HG02884 (cell line): ENCODE results near the gene NUP50.

ENCODE experiments used
- ATAC-seq: cut with Tn5 transposase; IDR thresholded peaks from one replicate; pipeline ENCODE4 v1.9.1; 2021; ENCODE audit warnings: mild to moderate bottlenecking, moderate library complexity; ENCODE audit not compliant: unreplicated experiment

Gene NUP50

DNA sequence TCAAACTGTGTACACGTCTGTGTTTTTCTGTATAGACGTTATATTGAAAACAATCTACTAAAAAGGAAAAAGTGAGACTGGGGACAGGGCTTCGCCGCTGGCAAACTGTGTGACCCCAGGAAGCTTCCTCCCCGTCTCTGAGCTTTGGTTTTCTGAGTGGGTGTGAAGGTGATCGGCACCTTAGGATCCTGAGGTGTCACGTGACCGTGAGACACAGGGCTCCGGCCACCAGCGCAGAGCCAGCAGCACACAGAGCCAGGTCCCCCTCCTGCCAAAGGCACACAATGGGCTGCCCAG, 44.9 kb downstream of the NUP50 start:
- no peak for ATAC-seq

DNA sequence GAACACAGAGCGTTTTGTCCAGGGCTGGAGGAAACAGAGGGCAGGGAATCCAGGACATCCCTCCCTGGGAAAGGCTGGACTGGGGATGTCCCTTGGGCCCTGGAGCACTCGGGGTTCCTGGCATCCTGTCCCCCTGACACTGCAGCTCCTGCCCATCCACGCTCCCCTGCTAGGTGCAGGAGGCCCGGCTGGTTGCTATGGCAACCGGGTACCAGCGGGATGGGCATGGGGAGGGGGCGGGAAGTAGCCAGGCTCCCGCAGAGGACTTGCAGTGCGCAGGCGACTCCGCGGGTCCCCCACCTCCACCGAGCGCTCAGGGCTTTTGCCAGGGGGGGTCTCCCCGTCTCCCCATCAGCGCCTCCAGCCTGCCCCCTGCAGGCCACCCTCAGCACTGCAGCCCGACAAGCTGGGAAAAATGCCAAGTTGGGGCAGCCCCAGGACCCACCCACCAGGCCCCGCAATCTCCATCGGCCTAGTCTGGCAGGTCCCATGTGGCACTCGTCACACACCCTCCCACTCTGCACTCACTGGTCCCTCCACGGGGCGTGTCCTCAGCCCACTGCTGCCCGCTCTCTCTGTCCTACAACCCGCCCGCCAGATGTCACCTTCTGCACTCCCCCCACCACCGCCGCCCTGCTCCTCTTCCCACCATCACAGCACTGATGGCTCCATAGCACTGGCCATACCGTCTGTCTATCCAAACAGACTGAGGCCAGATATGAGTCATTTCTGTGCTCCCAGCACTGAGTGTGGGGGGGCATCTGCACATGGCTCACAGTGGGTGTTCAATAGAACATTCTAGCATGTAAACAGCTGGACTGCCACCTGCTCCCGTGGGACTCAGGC, 45.5 kb downstream of the NUP50 start:
- no peak for ATAC-seq

DNA sequence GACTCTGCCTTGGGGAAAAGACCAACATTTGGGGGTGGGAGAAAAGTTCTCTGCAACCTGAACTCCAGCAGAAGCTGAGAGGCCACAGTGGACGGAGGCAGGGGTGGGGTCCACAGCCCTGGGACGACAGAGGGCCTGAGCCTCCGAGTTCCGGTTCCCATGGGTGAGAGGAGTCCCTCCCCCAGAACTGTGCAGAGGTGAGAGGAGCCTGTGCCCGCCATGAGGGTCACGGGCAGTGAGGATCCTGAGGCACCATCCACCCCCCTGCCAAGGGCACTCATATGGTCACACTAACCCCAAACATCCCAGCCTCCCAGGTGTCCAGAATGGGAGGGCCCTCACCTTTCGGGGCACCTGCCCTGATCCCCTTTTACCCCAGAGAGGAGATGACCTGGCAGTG, 46.4 kb downstream of the NUP50 start:
- ATAC-seq = no peak

DNA sequence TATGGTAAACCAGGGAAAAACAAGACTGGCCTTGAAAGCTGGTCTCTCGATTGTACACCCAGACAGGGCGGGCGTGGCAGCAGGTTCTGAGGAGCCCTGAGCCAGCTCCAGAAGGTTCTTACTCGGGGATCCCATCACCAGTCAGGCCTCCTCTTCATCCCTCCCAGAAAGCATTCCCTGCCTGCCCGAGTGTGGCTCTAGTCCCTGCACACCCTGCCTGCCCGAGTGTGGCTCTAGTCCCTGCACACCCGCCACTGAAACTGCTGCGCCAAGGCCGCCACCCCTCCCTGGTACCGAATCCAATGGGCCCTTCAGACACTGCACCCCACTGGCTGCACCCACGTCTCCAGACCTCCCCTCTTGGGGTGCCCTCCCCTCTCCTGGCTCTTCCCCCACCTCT, 46.9 kb downstream of the NUP50 start:
- no peak for ATAC-seq

DNA sequence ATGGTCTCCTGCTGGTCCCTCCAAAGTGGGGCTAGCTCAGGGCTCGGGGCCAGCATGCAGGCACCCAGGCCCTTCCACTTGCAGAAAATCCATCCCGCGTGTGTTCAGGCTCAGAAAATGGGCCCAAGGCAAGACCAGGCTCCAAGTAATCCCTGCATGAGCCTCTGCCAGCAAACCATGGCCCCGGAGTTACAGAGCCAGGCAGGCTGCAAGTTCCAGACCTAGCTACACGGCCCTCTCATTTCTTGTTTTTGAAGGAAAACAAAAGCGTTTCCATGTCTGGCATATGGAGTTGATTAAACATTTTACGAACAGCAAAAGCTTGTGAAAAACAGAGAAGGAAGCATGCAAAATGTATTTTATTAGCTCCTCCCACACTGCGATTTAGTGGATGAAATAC, 47.3 kb downstream of the NUP50 start:
- ATAC-seq = no peak

DNA sequence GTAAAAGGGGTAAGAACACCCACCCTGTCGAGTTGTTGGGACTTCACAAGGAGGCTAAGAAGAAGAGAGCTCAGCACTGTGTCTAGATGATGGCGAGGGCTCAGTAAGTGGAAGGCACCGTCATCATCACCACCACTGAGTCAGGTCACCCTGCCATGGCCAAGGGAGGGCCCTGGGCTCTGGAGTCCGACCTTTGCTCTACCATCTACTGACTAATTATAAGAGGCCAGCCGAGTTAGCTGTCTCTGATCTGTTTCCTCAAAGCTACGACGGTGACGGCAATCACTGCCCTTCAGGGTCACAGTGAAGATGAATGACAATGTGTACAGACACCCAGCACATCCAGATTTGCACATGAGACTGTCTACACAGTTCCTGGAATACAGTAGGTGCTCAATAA, 47.7 kb downstream of the NUP50 start:
- ATAC-seq = no peak

DNA sequence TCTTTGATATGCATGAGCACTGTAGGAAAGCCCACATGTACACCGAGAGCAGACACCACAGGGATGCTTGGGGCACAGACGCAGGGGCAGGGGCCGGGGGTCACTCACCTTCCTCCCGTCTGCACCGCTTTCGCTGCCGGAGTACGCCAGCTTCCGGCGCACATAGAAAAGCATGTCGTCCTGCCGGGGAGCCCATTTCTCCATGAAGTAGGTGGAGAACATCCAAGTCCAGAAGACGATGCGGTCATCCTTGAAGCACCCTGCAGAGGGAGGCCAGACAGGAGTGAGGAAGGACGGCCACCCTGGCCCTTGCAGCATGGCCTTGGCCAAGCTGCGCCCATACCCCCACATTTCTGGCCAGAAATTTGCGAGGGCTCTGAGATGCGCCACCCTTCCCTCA, 48.1 kb downstream of the NUP50 start:
- no peak for ATAC-seq

DNA sequence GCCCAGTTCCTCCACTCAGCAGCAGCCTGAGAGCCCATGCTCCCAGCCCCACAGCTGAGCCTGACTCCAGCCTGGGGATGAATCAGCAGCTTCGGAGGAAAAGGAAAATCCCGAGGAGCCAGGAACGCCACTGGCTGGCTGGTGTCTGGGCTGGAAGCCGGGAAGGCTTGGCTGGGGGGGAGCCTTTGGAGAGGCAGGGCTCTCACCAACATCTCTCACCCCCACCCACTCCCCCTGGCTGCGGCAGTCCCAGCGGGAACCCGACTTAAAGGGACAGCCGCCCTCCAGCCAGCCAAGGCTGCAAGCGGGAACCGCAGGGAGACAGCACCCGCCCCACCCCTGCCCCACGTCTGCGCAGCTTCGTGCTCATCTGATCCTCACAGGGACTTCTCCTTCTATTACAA, 48.6 kb downstream of the NUP50 start:
- ATAC-seq = no peak

DNA sequence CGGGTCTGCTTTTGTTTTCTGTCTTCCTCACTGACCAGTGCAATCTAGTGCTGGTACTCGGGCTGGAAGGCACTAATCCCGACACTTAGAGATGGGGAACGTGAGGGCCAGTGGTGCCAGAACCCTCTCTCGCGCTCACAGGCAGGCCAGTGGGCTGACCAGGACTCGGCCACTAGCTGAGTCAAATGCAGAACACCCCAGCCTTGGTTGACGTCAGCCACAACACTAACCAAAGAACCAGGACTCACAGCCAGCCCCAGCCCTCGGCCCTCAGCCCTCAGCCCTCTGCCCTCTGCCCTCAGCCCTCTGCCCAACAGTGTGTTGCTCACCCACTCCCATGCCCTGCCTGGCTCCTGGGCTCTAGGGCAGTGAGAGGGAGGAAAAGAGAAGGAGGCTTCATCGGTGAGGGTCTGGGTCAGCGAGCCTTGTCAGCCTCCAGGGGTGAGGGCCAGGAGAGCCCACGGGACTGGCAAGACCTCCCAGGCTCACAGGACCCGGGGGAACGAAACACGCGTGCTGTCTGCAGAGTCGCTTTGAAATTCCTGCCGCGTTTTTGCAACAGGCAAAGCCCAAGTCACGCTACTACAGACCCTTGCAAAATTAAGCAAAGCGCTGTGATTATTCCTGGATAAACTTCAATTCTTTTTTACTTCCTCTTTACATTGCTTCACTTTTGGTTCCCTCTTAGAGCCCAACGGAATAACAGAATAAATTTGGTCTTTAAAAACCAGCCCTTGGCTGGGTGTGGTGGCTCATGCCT, 49.4 kb downstream of the NUP50 start:
- no peak for ATAC-seq

DNA sequence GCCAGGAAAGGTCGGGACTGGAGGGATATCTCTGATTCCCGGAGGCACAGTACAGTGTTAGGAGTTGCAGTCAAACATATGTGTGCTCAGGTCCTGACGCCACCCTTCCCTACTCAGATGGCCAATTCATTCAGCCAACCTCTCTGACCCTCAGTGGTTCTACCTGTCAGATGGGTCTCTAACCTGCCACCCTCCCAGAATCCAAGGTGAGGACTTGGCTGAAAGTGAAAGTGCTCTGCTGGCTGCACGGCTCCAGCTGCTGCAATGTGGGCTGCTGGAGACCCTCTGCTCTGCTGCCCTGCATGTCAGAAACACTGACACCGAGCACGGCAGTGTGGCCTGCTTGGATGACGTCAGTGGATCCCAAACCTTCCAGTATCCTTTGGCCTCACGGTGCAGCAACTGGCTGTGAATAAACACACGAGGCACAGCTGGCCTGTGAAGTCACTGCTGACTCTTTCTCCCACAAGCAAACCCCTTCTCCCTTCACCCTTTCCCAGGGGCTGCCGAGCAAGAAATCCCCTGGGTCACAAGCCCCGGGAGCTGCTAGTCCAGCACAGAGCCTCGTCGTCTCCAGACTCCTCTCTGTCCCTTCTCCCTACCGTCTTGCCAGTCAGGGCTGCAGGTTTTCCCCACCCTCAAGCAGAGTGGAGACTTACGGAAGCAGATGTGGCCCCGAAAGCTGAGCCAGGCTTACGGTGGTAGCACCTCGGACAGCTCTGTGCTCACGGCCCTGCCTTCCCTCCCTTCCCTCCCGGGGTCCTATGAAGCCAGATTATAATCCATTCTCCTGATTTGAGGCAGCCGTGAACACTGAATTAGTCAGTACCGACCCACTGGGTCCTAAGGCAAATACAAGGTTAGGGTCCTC, 52.6 kb downstream of the NUP50 start:
- ATAC-seq = no peak

DNA sequence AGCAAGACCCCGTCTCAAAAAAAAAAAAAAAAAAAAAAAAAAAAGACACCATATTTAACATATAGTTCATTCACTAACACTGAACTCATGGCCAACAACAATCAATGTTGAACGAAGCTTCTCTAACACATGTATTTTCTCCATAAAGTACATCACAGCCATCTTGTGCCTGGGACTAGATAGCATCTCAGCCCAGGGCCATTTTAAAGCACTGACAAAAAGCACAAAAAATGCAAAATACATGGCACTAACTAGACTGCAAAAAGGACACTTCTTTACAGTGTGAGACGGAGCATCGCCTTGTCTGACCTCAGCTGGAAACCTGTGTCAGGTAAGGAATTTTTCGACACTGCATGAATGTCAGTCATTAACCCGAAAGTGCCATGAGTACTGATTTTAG, 53.6 kb downstream of the NUP50 start:
- no peak for ATAC-seq

DNA sequence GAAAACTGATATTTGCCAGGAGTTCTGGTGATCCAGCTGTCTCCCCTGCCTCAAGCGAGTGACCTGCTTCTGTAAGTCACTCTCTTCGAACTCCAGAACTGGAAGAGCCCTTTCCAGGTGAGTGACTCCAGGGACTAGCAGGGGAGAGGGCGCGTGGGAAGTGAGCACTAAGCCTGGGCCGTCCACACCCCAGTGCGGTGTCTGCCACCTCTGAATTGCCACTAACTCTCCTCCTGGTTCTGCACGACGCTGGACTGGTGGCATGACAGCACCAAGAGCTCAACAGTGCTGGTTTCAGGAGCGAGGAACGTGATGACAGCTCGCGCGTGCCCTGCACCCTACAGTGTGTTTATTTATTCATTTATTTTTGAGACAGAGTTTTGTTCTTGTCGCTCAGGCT, 54.1 kb downstream of the NUP50 start:
- ATAC-seq = no peak

DNA sequence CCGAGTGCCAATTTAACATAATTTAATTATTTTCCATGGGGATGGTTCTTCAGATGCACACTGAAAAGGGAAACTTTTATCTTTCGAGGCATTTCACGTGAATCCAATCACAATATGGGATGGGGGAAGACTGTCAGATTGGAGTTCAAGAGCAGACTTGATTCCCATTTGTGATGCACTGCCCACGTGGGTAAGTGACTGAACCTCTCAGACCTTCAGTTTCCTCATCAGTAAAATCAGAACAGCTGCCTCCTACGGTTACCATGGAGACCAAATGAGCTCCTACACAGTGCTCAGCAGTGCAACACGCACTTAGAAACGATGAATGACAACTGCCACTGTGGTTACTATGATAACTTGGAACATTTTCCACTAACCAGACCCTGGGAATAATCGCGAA, 55.3 kb downstream of the NUP50 start:
- ATAC-seq = no peak

DNA sequence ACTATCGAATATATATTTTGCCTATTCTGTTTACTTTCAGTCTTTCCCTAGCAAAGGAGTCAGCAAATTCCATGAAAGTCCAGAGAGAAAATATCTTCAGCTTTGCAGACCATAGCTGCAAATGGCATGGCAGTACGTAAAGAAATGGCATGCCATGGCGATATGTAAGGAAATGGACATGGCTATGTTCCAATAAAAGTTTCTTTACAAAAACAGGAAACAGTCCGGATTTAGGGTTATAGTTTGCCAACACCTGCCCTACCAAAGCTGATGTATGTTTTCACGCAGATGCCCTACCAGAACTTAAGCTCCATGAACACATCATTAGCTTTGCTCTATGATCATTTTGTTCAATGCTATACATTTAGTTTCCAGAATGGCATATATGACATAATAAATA, 57.5 kb downstream of the NUP50 start:
- no peak for ATAC-seq

DNA sequence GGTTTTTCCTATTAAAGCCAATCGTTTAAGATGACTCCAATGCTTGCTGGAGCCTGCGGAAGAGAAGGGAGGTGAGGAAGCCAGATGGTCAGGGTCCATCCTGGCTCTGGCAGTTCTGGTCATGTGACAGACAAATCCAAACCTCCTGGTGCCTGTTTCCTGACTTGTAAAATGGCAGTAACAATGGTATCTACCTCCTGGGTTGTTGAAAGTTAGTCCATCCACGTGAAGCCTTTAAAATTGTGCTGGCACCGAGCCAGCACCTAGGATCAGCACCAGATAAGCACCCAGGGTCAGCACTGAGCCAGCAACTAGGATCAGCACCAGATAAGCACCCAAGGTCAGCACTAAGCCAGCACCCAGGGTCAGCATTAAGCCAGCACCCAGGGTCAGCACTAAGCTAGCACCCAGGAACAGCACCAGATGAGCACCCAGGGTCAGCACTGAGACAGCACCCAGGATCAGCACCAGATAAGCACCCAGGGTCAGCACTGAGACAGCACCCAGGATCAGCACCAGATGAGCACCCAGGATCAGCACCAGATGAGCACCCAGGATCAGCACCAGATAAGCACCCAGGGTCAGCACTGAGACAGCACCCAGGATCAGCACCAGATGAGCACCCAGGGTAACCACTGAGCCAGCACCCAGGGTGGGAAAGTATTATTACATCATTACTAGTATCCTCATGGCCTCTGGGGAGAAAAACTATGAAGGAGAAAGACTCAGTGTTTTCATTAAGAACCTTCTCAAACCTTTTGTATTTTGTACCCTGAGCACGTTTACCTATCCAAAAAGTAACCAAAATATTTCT, 59.8 kb downstream of the NUP50 start:
- no peak for ATAC-seq

DNA sequence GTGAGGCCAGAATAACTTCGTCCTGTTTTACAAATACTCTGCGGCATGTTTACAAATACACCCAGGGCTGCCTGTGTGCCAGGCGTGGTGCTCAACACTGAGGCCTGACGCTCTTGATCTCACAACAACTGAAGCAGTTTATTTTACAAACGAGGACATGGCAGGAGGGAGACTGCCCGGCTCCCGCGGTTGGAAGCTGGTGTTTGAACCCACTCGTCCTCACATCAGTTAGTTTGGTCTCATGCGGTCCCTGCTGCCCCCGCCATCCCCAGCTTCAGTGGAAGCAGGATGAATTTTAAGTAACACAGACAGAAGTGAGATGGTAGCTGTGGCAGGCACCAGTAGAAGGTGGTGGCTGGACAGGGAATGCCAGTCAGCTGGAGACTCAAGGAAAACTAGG, 60.6 kb downstream of the NUP50 start:
- ATAC-seq = no peak

DNA sequence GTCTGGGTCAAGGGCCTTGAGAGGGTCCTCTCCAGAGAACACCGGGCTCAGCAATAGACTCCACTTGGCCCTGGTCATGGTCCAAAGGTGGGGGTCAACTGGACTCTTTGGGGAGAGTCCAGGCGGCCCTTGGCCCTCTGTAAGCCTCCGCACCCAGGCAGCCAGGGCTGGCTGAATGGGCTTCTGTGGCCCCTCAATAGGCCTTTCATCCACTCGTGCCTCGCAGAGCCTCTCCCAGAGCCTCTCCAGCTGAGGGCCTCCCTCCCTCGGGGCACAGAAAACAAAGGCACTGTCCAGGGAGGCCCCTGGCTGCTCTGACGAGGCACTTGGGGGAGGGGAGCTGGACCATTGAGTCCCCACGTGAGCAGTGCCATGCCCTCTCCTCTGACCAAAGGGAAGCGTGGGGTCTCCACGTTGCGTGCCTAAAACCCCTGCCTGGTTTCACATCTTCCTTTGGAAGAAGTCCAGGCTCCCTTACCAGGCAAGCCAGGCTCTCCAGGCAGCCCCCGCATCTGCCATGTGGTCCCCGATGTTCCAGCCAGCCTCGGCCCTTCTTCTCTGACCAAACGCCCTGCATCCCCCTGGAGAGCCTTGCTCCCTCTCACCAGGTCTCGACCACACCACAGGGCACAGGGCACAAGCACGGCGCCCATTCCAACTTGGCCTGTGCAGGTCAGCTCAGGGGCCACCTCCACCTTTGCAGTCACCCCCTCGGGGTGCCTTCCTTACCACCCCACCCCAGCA, 61.4 kb downstream of the NUP50 start:
- no peak for ATAC-seq

DNA sequence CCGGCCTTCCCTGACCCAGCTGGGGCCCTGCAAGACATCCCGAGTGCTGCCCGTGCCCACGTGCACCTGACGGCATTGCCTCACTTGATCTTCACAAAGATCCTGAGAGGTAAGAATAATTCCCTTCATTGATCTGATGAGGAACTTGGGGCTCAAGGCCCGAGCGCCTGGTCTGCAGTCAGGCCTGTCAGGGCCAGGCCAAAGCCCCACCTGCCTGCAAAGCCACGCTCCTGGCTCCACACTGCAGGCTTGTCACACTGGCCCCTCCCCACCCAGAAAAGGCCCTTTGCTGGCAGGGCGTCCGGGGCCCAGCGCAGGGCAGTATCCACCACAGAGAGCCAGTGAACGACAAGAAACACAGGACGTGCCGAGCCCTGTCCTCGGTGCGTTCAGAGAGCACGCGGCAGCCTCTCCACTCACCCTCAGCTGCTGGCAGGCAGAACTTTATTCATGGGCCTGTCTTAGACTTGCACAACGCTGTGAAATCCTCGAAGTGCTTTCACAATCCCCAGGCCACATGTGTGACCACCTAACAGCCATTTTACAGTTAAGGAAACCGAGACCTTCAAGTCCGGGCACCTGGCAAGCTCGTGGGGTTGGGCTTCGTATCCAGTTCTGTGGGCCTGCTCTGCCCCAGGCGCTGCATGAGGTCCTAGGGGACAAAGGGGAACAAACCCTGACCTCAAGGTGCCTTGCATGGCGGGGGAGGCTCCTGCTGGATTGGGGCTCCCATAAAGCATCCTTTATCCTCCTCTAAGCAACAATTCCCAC, 62.2 kb downstream of the NUP50 start:
- ATAC-seq = no peak

DNA sequence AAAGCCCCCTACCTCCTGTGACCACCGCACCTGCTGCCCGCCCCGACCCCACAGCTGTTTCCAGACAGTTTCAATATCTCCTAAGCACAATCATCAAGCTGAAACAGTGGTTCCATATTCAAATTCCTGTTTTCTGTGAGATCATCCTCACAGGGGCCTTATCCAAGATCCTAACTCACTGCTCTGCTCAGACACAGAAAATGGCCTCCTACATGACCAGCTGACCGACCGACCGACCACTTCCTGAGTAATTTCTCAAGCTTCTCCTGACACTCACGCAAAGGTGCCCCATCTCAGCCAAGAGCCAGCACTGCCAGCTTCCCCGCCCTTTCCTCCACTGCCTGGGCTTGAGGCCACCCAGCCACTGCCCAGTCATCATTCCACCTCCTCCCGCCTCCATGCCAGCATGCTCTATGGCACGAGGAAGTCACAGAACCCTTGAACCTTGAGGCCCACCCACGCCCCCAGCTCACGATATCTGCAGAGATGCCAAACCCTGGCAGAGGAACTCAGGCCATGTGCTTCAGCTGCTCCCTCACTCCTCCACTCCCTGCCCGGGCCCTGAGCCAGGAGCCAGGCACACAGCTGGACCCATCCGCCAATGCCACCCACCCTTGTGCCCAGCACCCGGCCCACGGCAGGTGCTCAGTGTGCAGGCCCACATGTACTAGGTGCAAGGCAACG, 62.9 kb downstream of the NUP50 start:
- no peak for ATAC-seq
